Activated T-helper 2 cell treated with anti-CD3 and anti-CD28 coated beads, Interferon-gamma antibody, Interleukin-2, Interleukin-4, amounts not matched to agents 10 μg/mL and 5 μg/mL and 100 μg/mL, durations not matched to agents 14 hours and 24 hours and 36 hours (primary cell): Measurements from ENCODE around the gene SLC39A9. TPM values are rescaled to one million over a fixed set of nuclear protein-coding genes. Genes with fewer than 3 reads are reported as not detected.
"Not testable (repeated sequence)": the region's sequence is repeated elsewhere in the genome, so short reads cannot be mapped to it uniquely, and the experiment has no call there.

ENCODE experiments used
- DNase-seq: peaks from one replicate; pipeline ENCODE4 v3.0.0; 2021; ENCODE audit warnings: low spot score
- H3K27ac Mint-ChIP-seq: one replicate; pipeline ENCODE4 v1.8.0; 2021; ENCODE audit warnings: mixed read lengths
- H3K27me3 Mint-ChIP-seq: one replicate; pipeline ENCODE4 v1.8.0; 2021; ENCODE audit warnings: low read depth, mixed read lengths
- H3K36me3 Mint-ChIP-seq: one replicate; pipeline ENCODE4 v1.8.0; 2021; ENCODE audit warnings: low read depth, mixed read lengths
- H3K4me1 Mint-ChIP-seq: one replicate; pipeline ENCODE4 v1.8.0; 2021; ENCODE audit warnings: low read depth, mixed read lengths
- H3K4me3 Mint-ChIP-seq: one replicate; pipeline ENCODE4 v1.8.0; 2021; ENCODE audit warnings: low read depth, mild to moderate bottlenecking, moderate library complexity, mixed read lengths
- H3K9me3 Mint-ChIP-seq: one replicate; pipeline ENCODE4 v1.8.0; 2021; ENCODE audit warnings: mixed read lengths
- intact Hi-C: fragments of 100-400 bp; cut with micrococcal nuclease; formaldehyde crosslinking; loops from one replicate; pipeline ENCODE4 v1.15.1; 2023
- total RNA-seq: library from RNA; stranded (reverse); gene quantifications from 2 replicates; pipeline ENCODE4 v1.2.3, GENCODE V29; 2022

SLC39A9 gene
- total RNA-seq, 1 donor from 2014 or later: 43.7 TPM

GRCh38 chr14:69487771-69488170 lies 89.3 kb downstream of the SLC39A9 start:
- H3K27me3 Mint-ChIP-seq: peaks cover 33% of the 10 kb centered on the region

GRCh38 chr14:69489495-69489894 lies 91.0 kb downstream of the SLC39A9 start:
- intact Hi-C loops: no loop called here
- no peak overlapping the region for H3K4me3 Mint-ChIP-seq
- H3K27ac Mint-ChIP-seq: no peak overlapping the region
- peaks cover 24% of the 10 kb centered on the region for H3K27me3 Mint-ChIP-seq
- no peaks in the 10 kb centered on the region for H3K4me1 Mint-ChIP-seq
- DNase-seq: no peak
- H3K36me3 Mint-ChIP-seq: no peaks in the 10 kb centered on the region
- no peaks in the 10 kb centered on the region for H3K9me3 Mint-ChIP-seq

More at GRCh38 chr14:69487771-69488170, 89.3 kb downstream of the SLC39A9 start:
- Mint-ChIP-seq H3K9me3 (no peaks in the 10 kb centered on the region), H3K4me1 (no peaks in the 10 kb centered on the region), H3K36me3 (no peaks in the 10 kb centered on the region), H3K4me3 (no peak overlapping the region), H3K27ac (no peak overlapping the region)
- no peak for DNase-seq
- intact Hi-C loops: no loop called here

GRCh38 chr14:69490219-69490918 lies 91.9 kb downstream of the SLC39A9 start:
- H3K4me1 Mint-ChIP-seq: no peaks in the 10 kb centered on the region
- no peaks in the 10 kb centered on the region for H3K36me3 Mint-ChIP-seq
- intact Hi-C loops: no loop called here
- DNase-seq: no peak
- no peak overlapping the region for H3K4me3 Mint-ChIP-seq
- no peak overlapping the region for H3K27ac Mint-ChIP-seq
- peaks cover 22% of the 10 kb centered on the region for H3K27me3 Mint-ChIP-seq
- no peaks in the 10 kb centered on the region for H3K9me3 Mint-ChIP-seq

GRCh38 chr14:69491193-69491592 lies 92.7 kb downstream of the SLC39A9 start:
- Mint-ChIP-seq H3K4me3 (no peak overlapping the region), H3K36me3 (no peaks in the 10 kb centered on the region), H3K27me3 (peaks cover 13% of the 10 kb centered on the region), H3K4me1 (no peaks in the 10 kb centered on the region), H3K9me3 (no peaks in the 10 kb centered on the region), H3K27ac (no peak overlapping the region)
- intact Hi-C loops: no loop called here
- DNase-seq: no peak

GRCh38 chr14:69493038-69493437 lies 94.5 kb downstream of the SLC39A9 start:
- no peaks in the 10 kb centered on the region for H3K9me3 Mint-ChIP-seq
- H3K36me3 Mint-ChIP-seq: no peaks in the 10 kb centered on the region
- H3K4me3 Mint-ChIP-seq: no peak overlapping the region
- no peaks in the 10 kb centered on the region for H3K27me3 Mint-ChIP-seq
- intact Hi-C loops: no loop called here
- H3K27ac Mint-ChIP-seq: no peak overlapping the region
- no peak for DNase-seq
- no peaks in the 10 kb centered on the region for H3K4me1 Mint-ChIP-seq

- no peak overlapping the region for H3K4me3 Mint-ChIP-seq
- H3K27me3 Mint-ChIP-seq: no peaks in the 10 kb centered on the region
- no peaks in the 10 kb centered on the region for H3K4me1 Mint-ChIP-seq
- intact Hi-C loops: no loop called here
- no peak for DNase-seq
- H3K9me3 Mint-ChIP-seq: no peaks in the 10 kb centered on the region
- H3K27ac Mint-ChIP-seq: no peak overlapping the region
- no peaks in the 10 kb centered on the region for H3K36me3 Mint-ChIP-seq
Measured at GRCh38 chr14:69493791-69494190, 95.3 kb downstream of the SLC39A9 start.

- H3K27me3 Mint-ChIP-seq: peaks cover 2% of the 10 kb centered on the region
- H3K9me3 Mint-ChIP-seq: no peaks in the 10 kb centered on the region
- H3K4me3 Mint-ChIP-seq: no peak overlapping the region
- no peak overlapping the region for H3K27ac Mint-ChIP-seq
- H3K36me3 Mint-ChIP-seq: no peaks in the 10 kb centered on the region
- no peak for DNase-seq
- H3K4me1 Mint-ChIP-seq: no peaks in the 10 kb centered on the region
- intact Hi-C loops: no loop called here
Measured at GRCh38 chr14:69495341-69495921, 96.9 kb downstream of the SLC39A9 start.

- H3K9me3 Mint-ChIP-seq, H3K4me1 Mint-ChIP-seq, H3K27me3 Mint-ChIP-seq, H3K4me3 Mint-ChIP-seq, DNase-seq, H3K27ac Mint-ChIP-seq, H3K36me3 Mint-ChIP-seq, intact Hi-C loops: not testable (repeated sequence)
Measured at GRCh38 chr14:69497866-69498265, 99.4 kb downstream of the SLC39A9 start.

- H3K36me3 Mint-ChIP-seq, DNase-seq, H3K9me3 Mint-ChIP-seq, intact Hi-C loops, H3K4me3 Mint-ChIP-seq, H3K4me1 Mint-ChIP-seq, H3K27ac Mint-ChIP-seq, H3K27me3 Mint-ChIP-seq: not testable (repeated sequence)
Measured at GRCh38 chr14:69498286-69498685, 99.8 kb downstream of the SLC39A9 start.

GRCh38 chr14:69499436-69499835 lies 100.9 kb downstream of the SLC39A9 start:
- Mint-ChIP-seq H3K36me3 (no peaks in the 10 kb centered on the region), H3K27ac (no peak overlapping the region), H3K27me3 (peaks cover 6% of the 10 kb centered on the region), H3K4me1 (no peaks in the 10 kb centered on the region), H3K4me3 (no peak overlapping the region), H3K9me3 (no peaks in the 10 kb centered on the region)
- no peak for DNase-seq
- intact Hi-C loops: no loop called here

- H3K4me3 Mint-ChIP-seq: no peak overlapping the region
- no peaks in the 10 kb centered on the region for H3K9me3 Mint-ChIP-seq
- intact Hi-C loops: no loop called here
- no peak overlapping the region for H3K27ac Mint-ChIP-seq
- H3K4me1 Mint-ChIP-seq: no peaks in the 10 kb centered on the region
- no peaks in the 10 kb centered on the region for H3K36me3 Mint-ChIP-seq
- DNase-seq: no peak
- peaks cover 6% of the 10 kb centered on the region for H3K27me3 Mint-ChIP-seq
Measured at GRCh38 chr14:69500096-69500495, 101.6 kb downstream of the SLC39A9 start.

- H3K27ac Mint-ChIP-seq: no peak overlapping the region
- H3K4me1 Mint-ChIP-seq: no peaks in the 10 kb centered on the region
Measured at GRCh38 chr14:69500736-69501135, 102.2 kb downstream of the SLC39A9 start.

GRCh38 chr14:69501423-69501838 lies 102.9 kb downstream of the SLC39A9 start:
- Mint-ChIP-seq H3K4me3 (no peak overlapping the region), H3K9me3 (no peaks in the 10 kb centered on the region), H3K4me1 (no peaks in the 10 kb centered on the region), H3K36me3 (no peaks in the 10 kb centered on the region), H3K27me3 (peaks cover 8% of the 10 kb centered on the region), H3K27ac (no peak overlapping the region)
- DNase-seq: no peak
- intact Hi-C loops: no loop called here

More at GRCh38 chr14:69500736-69501135, 102.2 kb downstream of the SLC39A9 start:
- intact Hi-C loops: no loop called here
- DNase-seq: no peak
- no peak overlapping the region for H3K4me3 Mint-ChIP-seq
- H3K27me3 Mint-ChIP-seq: peaks cover 6% of the 10 kb centered on the region
- no peaks in the 10 kb centered on the region for H3K36me3 Mint-ChIP-seq
- H3K9me3 Mint-ChIP-seq: no peaks in the 10 kb centered on the region
